IPS-18c (cell line): ENCODE data around the gene MAP3K19.

Experiments
- H3K4me3 ChIP-seq: 2 replicates; pipeline ENCODE4 v1.7.0; 2013; ENCODE audit warnings: low read depth, mild to moderate bottlenecking, low read length, moderate library complexity; ENCODE audit not compliant: insufficient read depth
- H3K9me3 ChIP-seq: one replicate; pipeline ENCODE4 v1.6.1; 2013; ENCODE audit warnings: mild to moderate bottlenecking, low read length, moderate library complexity; ENCODE audit not compliant: control insufficient read depth, insufficient read depth

Gene MAP3K19

DNA sequence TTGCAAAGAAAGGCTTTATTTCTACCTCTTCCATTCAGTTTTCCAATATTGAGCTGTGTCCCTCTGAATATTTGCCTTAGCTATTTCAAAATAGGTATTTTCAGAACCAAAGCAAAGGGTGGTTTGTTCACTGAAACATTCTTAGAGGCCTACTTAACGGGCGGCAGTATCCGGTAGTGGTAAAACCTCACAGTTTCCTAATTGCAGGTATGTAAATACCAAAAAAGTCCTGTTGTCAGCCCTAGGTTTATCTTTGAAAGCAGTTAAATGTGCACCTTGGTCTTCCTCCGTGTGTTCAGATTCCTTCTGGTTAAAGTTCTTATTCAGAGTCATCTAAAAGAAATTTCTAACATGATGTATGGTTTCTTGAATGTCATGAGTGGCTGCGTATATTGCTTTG is 89.8 kb downstream of the MAP3K19 start:
- no peak overlapping the region for H3K4me3 ChIP-seq
- H3K9me3 ChIP-seq: no peaks in the 10 kb centered on the region

DNA sequence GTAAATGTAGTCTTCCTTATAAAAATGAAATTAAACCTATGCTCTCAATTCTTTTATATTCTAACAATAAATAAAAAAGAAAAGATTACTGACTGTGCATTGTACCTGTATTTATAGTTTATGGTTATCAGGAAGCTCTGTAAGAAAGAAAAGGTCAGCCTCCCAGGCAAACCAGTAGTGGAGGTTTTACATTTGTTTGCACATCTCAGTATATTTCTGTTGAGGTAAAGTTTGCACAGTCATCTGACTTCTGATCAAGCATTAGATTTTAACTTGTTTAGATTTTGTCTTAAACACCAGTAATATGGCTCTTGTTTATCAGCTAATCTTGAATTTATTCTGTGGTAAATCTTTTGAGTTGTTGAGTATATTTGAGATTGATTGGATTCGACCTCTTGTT is 91.5 kb downstream of the MAP3K19 start:
- Histone ChIP-seq H3K4me3 (no peak overlapping the region), H3K9me3 (no peaks in the 10 kb centered on the region)

DNA sequence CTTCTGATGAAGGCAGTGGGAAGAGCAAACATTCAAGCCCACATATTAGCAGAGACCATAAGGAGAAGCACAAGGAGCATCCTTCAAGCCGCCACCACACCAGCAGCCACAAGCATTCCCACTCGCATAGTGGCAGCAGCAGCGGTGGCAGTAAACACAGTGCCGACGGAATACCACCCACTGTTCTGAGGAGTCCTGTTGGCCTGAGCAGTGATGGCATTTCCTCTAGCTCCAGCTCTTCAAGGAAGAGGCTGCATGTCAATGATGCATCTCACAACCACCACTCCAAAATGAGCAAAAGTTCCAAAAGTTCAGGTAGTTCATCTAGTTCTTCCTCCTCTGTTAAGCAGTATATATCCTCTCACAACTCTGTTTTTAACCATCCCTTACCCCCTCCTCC is 93.2 kb downstream of the MAP3K19 start:
- Histone ChIP-seq H3K4me3 (no peak overlapping the region), H3K9me3 (no peaks in the 10 kb centered on the region)

DNA sequence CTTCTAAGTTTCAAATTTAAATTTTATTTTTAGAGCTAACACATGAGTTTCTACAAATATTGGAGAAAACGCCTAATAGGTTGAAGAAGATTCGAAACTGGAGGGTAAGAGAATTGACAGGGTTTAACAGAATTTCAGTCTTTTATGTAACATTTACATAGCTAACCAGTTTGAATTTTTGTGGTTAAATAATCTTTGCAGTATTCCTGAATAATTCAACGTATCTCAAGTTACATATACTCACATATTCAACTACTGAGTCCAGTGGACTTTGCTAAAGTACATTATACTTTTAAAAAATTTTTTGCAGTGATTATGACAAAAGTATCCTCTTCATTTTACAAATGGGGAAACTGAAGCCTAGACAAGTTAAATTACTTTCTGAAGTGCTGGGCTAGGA is 94.6 kb downstream of the MAP3K19 start:
- H3K4me3 ChIP-seq: no peak overlapping the region

DNA sequence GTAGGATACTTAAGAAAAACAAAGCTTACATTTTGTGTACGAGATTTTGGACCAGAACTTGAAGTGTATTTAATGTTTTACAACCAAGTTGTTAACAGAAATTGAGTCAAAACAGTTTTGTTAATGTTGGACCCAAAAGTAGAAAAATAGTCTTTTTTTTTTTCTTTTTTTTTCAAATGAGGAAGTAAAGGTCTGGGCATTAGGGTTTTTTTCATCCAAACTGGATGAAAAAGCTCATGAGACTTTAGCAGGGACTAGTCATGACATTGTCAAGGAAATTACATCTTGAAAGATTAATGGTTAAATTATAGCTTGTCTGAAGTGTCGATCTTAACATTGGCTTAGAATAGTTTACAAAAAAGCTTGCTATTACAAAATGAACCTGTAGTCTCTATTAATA is 96.4 kb downstream of the MAP3K19 start:
- no peaks in the 10 kb centered on the region for H3K9me3 ChIP-seq
- H3K4me3 ChIP-seq: no peak overlapping the region

More for the DNA sequence above, 94.6 kb downstream of the MAP3K19 start:
- no peaks in the 10 kb centered on the region for H3K9me3 ChIP-seq

GRCh38 chr2:134949981-134950708 is 97.1 kb downstream of the MAP3K19 start:
- no peaks in the 10 kb centered on the region for H3K9me3 ChIP-seq
- no peak overlapping the region for H3K4me3 ChIP-seq

GRCh38 chr2:134946073-134946472 is 101.2 kb downstream of the MAP3K19 start:
- Histone ChIP-seq H3K9me3 (no peaks in the 10 kb centered on the region), H3K4me3 (no peak overlapping the region)

GRCh38 chr2:134944975-134945374 is 102.3 kb downstream of the MAP3K19 start:
- no peaks in the 10 kb centered on the region for H3K9me3 ChIP-seq
- H3K4me3 ChIP-seq: no peak overlapping the region

DNA sequence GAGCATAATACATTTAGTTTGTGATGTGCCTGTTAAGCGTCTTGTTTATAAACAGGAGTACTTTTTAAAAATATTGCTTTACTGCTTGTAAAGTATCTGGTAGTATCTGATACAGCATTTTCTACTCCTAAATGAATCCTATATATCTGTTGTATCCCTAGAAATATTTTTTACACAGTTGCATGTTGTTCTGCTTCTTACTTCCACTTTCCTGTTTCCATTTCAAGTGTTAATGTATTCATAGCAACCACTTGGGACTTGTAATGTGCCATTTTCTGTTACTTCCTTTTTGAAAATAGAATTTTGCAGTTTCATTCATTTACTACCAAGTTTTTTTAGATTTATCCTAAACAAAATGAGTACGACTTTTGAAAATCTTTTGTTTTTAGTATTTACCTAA is 103.7 kb downstream of the MAP3K19 start:
- no peaks in the 10 kb centered on the region for H3K9me3 ChIP-seq
- H3K4me3 ChIP-seq: no peak overlapping the region

- no peak overlapping the region for H3K4me3 ChIP-seq
- no peaks in the 10 kb centered on the region for H3K9me3 ChIP-seq
Observed at GRCh38 chr2:134936691-134937090, 110.6 kb downstream of the MAP3K19 start.

DNA sequence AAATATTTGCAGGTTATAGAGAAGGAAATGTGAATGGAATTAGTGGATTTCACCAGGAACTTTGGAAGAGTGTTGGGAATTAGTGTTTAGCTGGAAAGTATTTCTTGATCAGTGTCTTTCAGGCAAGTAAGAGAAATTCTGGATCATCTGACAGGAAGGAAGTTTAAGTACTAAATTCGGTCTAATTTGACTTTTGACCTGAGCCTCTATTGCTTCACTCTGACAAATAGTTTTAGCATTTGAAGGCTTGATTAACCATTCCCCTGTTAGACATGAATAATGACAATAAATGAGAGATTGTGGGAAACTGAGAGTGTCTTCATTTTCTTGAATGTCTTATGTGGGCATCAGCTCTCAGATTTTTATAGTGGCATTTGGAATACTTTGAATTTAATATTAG is 112.6 kb downstream of the MAP3K19 start:
- H3K9me3 ChIP-seq: no peaks in the 10 kb centered on the region
- no peak overlapping the region for H3K4me3 ChIP-seq

GRCh38 chr2:134934150-134934549 is 113.1 kb downstream of the MAP3K19 start:
- H3K9me3 ChIP-seq: no peaks in the 10 kb centered on the region
- H3K4me3 ChIP-seq: no peak overlapping the region

DNA sequence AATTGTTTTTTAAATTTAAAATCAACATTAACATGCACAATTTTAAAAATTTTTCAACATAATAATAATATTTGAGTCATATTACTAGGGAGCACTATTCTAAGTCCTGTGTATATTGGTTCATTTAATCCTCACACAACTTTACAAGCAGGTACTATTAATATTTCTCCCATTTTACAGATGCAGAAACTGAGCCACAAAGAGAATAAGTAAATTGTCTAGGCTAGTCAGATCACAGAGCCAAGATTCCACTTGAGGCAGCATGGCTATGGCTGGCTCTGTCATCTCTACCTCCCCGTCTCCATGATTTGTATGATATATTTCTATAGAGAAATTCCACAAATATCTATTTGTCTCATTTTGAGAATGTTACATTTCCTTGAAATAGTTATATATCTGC is 113.5 kb downstream of the MAP3K19 start:
- H3K4me3 ChIP-seq: no peak overlapping the region
- H3K9me3 ChIP-seq: no peaks in the 10 kb centered on the region

- H3K4me3 ChIP-seq: no peak overlapping the region
- no peaks in the 10 kb centered on the region for H3K9me3 ChIP-seq
Observed at GRCh38 chr2:134932864-134933526, 114.3 kb downstream of the MAP3K19 start.

DNA sequence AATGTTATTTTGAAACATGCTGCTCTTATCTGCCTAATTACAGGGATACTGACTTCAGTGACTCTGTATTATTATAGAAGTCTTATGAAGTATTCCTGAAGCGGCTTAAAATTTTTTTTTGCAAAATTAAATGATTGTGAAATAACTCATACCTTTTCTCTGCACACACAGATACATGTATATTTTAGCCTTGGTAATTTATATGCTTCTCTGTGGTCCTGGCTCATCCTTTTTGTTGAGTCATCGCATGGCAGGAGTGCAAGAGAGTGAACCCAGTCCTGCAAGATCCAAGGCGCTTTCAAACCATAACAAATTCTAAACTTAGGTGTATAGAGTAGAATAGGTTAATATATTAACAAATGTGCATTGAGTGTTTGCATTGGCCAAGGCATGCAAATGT is 120.1 kb downstream of the MAP3K19 start:
- no peaks in the 10 kb centered on the region for H3K9me3 ChIP-seq
- H3K4me3 ChIP-seq: no peak overlapping the region

DNA sequence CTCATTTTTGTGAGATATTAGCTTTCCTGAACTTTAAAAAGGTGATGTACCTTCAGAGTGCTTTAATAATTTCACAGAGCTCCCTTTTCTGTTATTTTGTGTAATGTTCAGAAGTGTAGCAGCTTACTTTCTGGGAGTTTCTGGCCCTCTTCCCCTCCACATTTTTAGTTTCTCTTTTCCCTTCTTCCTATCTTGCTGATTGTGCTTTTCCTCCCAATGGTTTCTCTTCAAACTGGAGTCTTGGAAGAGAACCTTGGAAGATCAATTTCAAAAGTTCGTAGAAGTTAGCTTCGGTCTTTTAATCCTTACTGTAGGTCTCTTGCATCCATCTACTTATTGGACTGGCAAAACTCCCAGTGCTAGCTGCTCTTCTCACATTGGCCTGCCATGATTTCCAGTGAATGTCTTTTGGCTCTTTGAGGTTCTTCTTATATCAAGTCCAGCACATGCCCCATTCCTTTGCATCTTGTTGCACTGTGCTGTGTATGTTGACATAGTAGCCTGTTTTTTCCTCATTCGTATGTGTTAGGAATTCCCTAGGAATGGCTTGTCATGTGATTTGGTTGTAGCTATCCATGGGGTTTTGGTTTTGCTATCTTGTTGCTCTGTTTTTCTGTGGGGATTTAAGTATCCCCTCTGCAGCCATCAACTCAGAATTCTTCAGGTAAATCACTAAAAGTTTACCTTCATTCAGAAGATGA is 120.9 kb downstream of the MAP3K19 start:
- no peak overlapping the region for H3K4me3 ChIP-seq
- no peaks in the 10 kb centered on the region for H3K9me3 ChIP-seq

GRCh38 chr2:134924912-134925311 is 122.3 kb downstream of the MAP3K19 start:
- Histone ChIP-seq H3K9me3 (no peaks in the 10 kb centered on the region), H3K4me3 (no peak overlapping the region)
